Peyer's patch (tissue), 4 donors: ENCODE data around the gene COL26A1.

ENCODE experiments used
- CTCF ChIP-seq, 6 experiments: fragments of 450-650 bp in 4 of 6; fragments of 200-600 bp in 2 of 6; sonication (generic) in 1 of 6; IDR thresholded peaks; one replicate each; pipeline ENCODE4 v1.5.1; 2017 to 2019; ENCODE audit warnings: antibody characterized with exemption in 6 of 6, mild to moderate bottlenecking in 3 of 6, moderate library complexity in 1 of 6
- POLR2A ChIP-seq, 2 donors: fragments of 450-650 bp; IDR thresholded peaks; one replicate each; pipeline ENCODE4 v1.5.1; 2017; ENCODE audit warnings: antibody characterized with exemption in 2 of 2, mild to moderate bottlenecking in 2 of 2, moderate library complexity in 2 of 2

GRCh38 chr7:101535351-101535751, 172.7 kb downstream of the COL26A1 start:
- TF ChIP-seq CTCF (IDR thresholded peaks at IDR 0.05) (no peak), POLR2A (IDR thresholded peaks at IDR 0.05) (no peak)
